PC-9 (cell line): ENCODE results near the gene CYBRD1. TPM values are rescaled to one million over a fixed set of nuclear protein-coding genes. Genes with fewer than 3 reads are reported as not detected.

Experiments
- BruUV-seq: library from RNA; stranded (reverse); fragments of 400-500 nt; replicated peaks from 2 replicates; lab custom pipeline; 2021; lab: Mats Ljungman, UMichigan
- CTCF ChIA-PET: fragments of 300-600 bp; sonication (Branson Sonifier 250); formaldehyde crosslinking; loops from one replicate; lab custom pipeline; 2022; ENCODE audit warnings: antibody characterized with exemption; lab: Charles Lee
- POLR2A ChIA-PET: fragments of 300-600 bp; sonication (Branson Sonifier 250); formaldehyde crosslinking; loops from one replicate; lab custom pipeline; 2022; ENCODE audit warnings: antibody characterized with exemption; ENCODE audit not compliant: unreplicated experiment; lab: Charles Lee
- DNase-seq, 2 experiments: peaks; one replicate each; pipeline versions ENCODE4 v3.0.0 to v3.0.0-alpha.2; 2015 to 2022; ENCODE audit warnings: mixed read lengths in 1 of 2
- H2AFZ ChIP-seq: fragments of 200-600 bp; sonication (generic); 2 replicates; pipeline ENCODE4 v1.8.1; 2017; ENCODE audit warnings: antibody characterized with exemption
- H3F3A ChIP-seq: fragments of 200-600 bp; sonication (generic); 2 replicates; pipeline ENCODE4 v1.8.1; 2017; ENCODE audit warnings: antibody characterized with exemption, mild to moderate bottlenecking, low read depth; ENCODE audit not compliant: insufficient read depth
- H3K27ac ChIP-seq: fragments of 200-600 bp; sonication (generic); 2 replicates; pipeline ENCODE4 v1.6.1; 2016; ENCODE audit warnings: mixed run types
- H3K27me3 ChIP-seq: fragments of 200-600 bp; sonication (generic); 2 replicates; pipeline ENCODE4 v1.6.1; 2016; ENCODE audit warnings: low read depth, mixed run types; ENCODE audit not compliant: insufficient read depth
- H3K36me3 ChIP-seq: fragments of 200-600 bp; sonication (generic); 2 replicates; pipeline ENCODE4 v1.6.1; 2016; ENCODE audit warnings: low read depth, mixed run types
- H3K4me1 ChIP-seq: fragments of 200-600 bp; sonication (generic); replicated peaks from 2 replicates; pipeline ENCODE4 v1.6.1; 2016; ENCODE audit warnings: mixed run types; ENCODE audit not compliant: insufficient read depth
- H3K4me2 ChIP-seq: fragments of 200-600 bp; sonication (generic); 2 replicates; pipeline ENCODE4 v1.6.1; 2017; ENCODE audit warnings: mixed run types
- H3K4me3 ChIP-seq: fragments of 200-600 bp; sonication (generic); 2 replicates; pipeline ENCODE4 v1.6.1; 2016; ENCODE audit warnings: mixed run types
- H3K79me2 ChIP-seq: fragments of 200-600 bp; sonication (generic); 2 replicates; pipeline ENCODE4 v1.6.1; 2017; ENCODE audit warnings: low read depth, mixed run types
- H3K9me2 ChIP-seq: fragments of 200-600 bp; sonication (generic); 2 replicates; pipeline ENCODE4 v1.8.1; 2017; ENCODE audit warnings: mild to moderate bottlenecking; ENCODE audit not compliant: insufficient read depth
- H3K9me3 ChIP-seq: fragments of 200-600 bp; sonication (generic); 2 replicates; pipeline ENCODE4 v1.8.1; 2016; ENCODE audit warnings: low read depth; ENCODE audit not compliant: insufficient read depth
- H4K20me1 ChIP-seq: fragments of 200-600 bp; sonication (generic); 2 replicates; pipeline ENCODE4 v1.8.1; 2017; ENCODE audit not compliant: insufficient read depth
- CTCF ChIP-seq: fragments of 200-600 bp; sonication (generic); conservative IDR thresholded peaks from 2 replicates; pipeline ENCODE4 v1.6.1; 2017; ENCODE audit warnings: mixed run types, antibody characterized with exemption, mild to moderate bottlenecking, moderate library complexity
- EZH2 ChIP-seq: fragments of 200-600 bp; sonication (generic); IDR thresholded peaks from 2 replicates; pipeline ENCODE4 v1.8.0; 2017; ENCODE audit warnings: antibody characterized with exemption, low read depth
- intact Hi-C: fragments of 100-400 bp; cut with micrococcal nuclease; formaldehyde crosslinking; loops from one replicate; pipeline ENCODE4 v1.10.0; 2022; ENCODE audit not compliant: unreplicated experiment
- total RNA-seq: library from RNA; stranded (reverse); gene quantifications from 2 replicates; pipeline ENCODE4 v1.2.3, GENCODE V29; 2021

CYBRD1 gene
- total RNA-seq, 1 experiment from 2014 or later: 125 TPM

GRCh38 chr2:171547256-171547655, 25.0 kb downstream of the CYBRD1 start:
- Histone ChIP-seq H3K27me3 (no peaks in the 10 kb centered on the region), H3K4me3 (no peak overlapping the region), H3K4me2 (no peak overlapping the region), H3K9me2 (no peaks in the 10 kb centered on the region), H3K36me3 (no peaks in the 10 kb centered on the region), H3F3A (no peaks in the 10 kb centered on the region; the same call in 1 of the 2 replicates), H4K20me1 (no peaks in the 10 kb centered on the region), H2AFZ (no peak overlapping the region), H3K4me1 (no peaks in the 10 kb centered on the region), H3K9me3 (no peaks in the 10 kb centered on the region), H3K79me2 (no peaks in the 10 kb centered on the region), H3K27ac (no peak overlapping the region)
- no TSS peak for BruUV-seq
- CTCF ChIA-PET: no interaction called here
- no peak for DNase-seq
- no peak for TF ChIP-seq CTCF
- no peak for TF ChIP-seq EZH2
- intact Hi-C loops: no loop called here
- POLR2A ChIA-PET: no interaction called here

- no peak overlapping the region for H3K4me2 ChIP-seq
- H3K36me3 ChIP-seq: 0 out of 2 replicates have a peak, but pooled peaks cover under 1% of the 10 kb centered on the region
- DNase-seq: no peak
- H3K79me2 ChIP-seq: no peaks in the 10 kb centered on the region
- TF ChIP-seq CTCF: no peak
- no peaks in the 10 kb centered on the region for H3K27me3 ChIP-seq
- intact Hi-C loops: no loop called here
- H3F3A ChIP-seq: no peaks in the 10 kb centered on the region; the same call in 1 of the 2 replicates
- H2AFZ ChIP-seq: no peak overlapping the region
- no peaks in the 10 kb centered on the region for H4K20me1 ChIP-seq
- CTCF ChIA-PET: interaction anchor here (0.6 kb wide), 1 partner anchor 121 kb away, joined by 15 read pairs; no protein-coding TSS in a partner anchor
- no peak overlapping the region for H3K4me3 ChIP-seq
- no peaks in the 10 kb centered on the region for H3K9me2 ChIP-seq
- POLR2A ChIA-PET: no interaction called here
- BruUV-seq: no TSS peak
- no peaks in the 10 kb centered on the region for H3K4me1 ChIP-seq
- H3K9me3 ChIP-seq: no peaks in the 10 kb centered on the region
- H3K27ac ChIP-seq: no peak overlapping the region
Observed at GRCh38 chr2:171547720-171548119, 25.4 kb downstream of the CYBRD1 start.

- no peaks in the 10 kb centered on the region for H3K9me2 ChIP-seq
- no peak for TF ChIP-seq EZH2
- no peak for TF ChIP-seq CTCF
- no peaks in the 10 kb centered on the region for H3K79me2 ChIP-seq
- H4K20me1 ChIP-seq: no peaks in the 10 kb centered on the region
- no peak overlapping the region for H3K4me2 ChIP-seq
- no peaks in the 10 kb centered on the region; the same call in 1 of the 2 replicates for H3F3A ChIP-seq
- no peak for DNase-seq
- no peaks in the 10 kb centered on the region for H3K9me3 ChIP-seq
- H3K36me3 ChIP-seq: 0 out of 2 replicates have a peak, but pooled peaks cover 3% of the 10 kb centered on the region
- H3K27ac ChIP-seq: no peak overlapping the region
- H3K27me3 ChIP-seq: no peaks in the 10 kb centered on the region
- intact Hi-C loops: no loop called here
- no peak overlapping the region for H3K4me3 ChIP-seq
- no peak overlapping the region for H2AFZ ChIP-seq
- POLR2A ChIA-PET: no interaction called here
- BruUV-seq: no TSS peak
- H3K4me1 ChIP-seq: no peaks in the 10 kb centered on the region
- CTCF ChIA-PET: no interaction called here
Observed at GRCh38 chr2:171550613-171551012, 28.3 kb downstream of the CYBRD1 start.
